Stomach (tissue), 9 donors: ENCODE data around the gene MRE11. TPM values are rescaled to one million over a fixed set of nuclear protein-coding genes. Genes with fewer than 3 reads are reported as not detected.
"Not testable (repeated sequence)": the region's sequence is repeated elsewhere in the genome, so short reads cannot be mapped to it uniquely, and the experiment has no call there.

Experiments used
- DNase-seq, 2 donors: peaks; one replicate each; pipeline versions ENCODE4 v3.0.0 to v3.0.0-alpha.2; 2013 to 2019
- H3K27ac ChIP-seq, 5 donors: fragments of 200-600 bp in 4 of 5; sonication (generic) in 4 of 5; one replicate each; pipeline ENCODE4 v1.5.1; 2013 to 2019; ENCODE audit warnings: mild to moderate bottlenecking in 1 of 5, moderate library complexity in 1 of 5
- H3K27me3 ChIP-seq, 3 donors: fragments of 200-600 bp; sonication (generic); one replicate each; pipeline ENCODE4 v1.5.1; 2017 to 2019; ENCODE audit warnings: mixed run types in 1 of 3
- H3K36me3 ChIP-seq, 4 donors: fragments of 200-600 bp; sonication (generic); 1 replicate in 3 of 4; 2 replicates in 1 of 4; pipeline ENCODE4 v1.5.1; 2016 to 2019
- H3K4me1 ChIP-seq, 4 donors: fragments of 200-600 bp; sonication (generic); one replicate each; pipeline ENCODE4 v1.5.1; 2016 to 2019
- H3K4me3 ChIP-seq, 4 donors: fragments of 200-600 bp; sonication (generic) in 3 of 4; one replicate each; pipeline ENCODE4 v1.5.1; 2016 to 2019; ENCODE audit warnings: mild to moderate bottlenecking in 1 of 4
- H3K9me3 ChIP-seq, 4 donors: fragments of 200-600 bp; sonication (generic); one replicate each; pipeline ENCODE4 v1.5.1; 2016 to 2019
- CTCF ChIP-seq, 7 experiments: fragments of 450-650 bp in 4 of 7; fragments of 200-600 bp in 3 of 7; sonication (generic) in 3 of 7; IDR thresholded peaks; one replicate each; pipeline ENCODE4 v1.5.1; 2016 to 2019; ENCODE audit warnings: antibody characterized with exemption in 7 of 7, control low read depth in 2 of 7, mild to moderate bottlenecking in 1 of 7
- EP300 ChIP-seq: sonication (generic); formaldehyde crosslinking; IDR thresholded peaks from one replicate; pipeline ENCODE4 v1.6.1; 2017; ENCODE audit warnings: antibody characterized with exemption
- POLR2A ChIP-seq, 4 donors: fragments of 450-650 bp; IDR thresholded peaks; one replicate each; pipeline ENCODE4 v1.6.1; 2016; ENCODE audit warnings: antibody characterized with exemption in 4 of 4, control low read depth in 2 of 4, mild to moderate bottlenecking in 1 of 4, moderate library complexity in 1 of 4
- POLR2AphosphoS5 ChIP-seq, 3 donors: sonication (generic); formaldehyde crosslinking; IDR thresholded peaks; one replicate each; pipeline ENCODE4 v1.6.1; 2016; ENCODE audit warnings: antibody characterized with exemption in 3 of 3
- WGBS, 5 donors: extraction: QIAGEN DNeasy Blood & Tissue Kit in 3 of 5; methylation state at CpG; one replicate each; pipeline versions ENCODE4 v1.1.5 to v1.1.7; 2013 to 2018; 5-methylcytosine and 5-hydroxymethylcytosine counted together
- intact Hi-C: fragments of 100-400 bp; cut with DNase I; formaldehyde crosslinking; loops from one replicate; pipeline ENCODE4 v1.15.1; 2023; ENCODE audit warnings: low total_unique reads
- polyA plus RNA-seq, 3 donors: library from polyadenylated mRNA; stranded (reverse); fragments of 200-250 nt; gene quantifications; one replicate each; pipeline ENCODE4 v1.2.3, GENCODE V29; 2013
- total RNA-seq, 5 donors: library from RNA; depleted of rRNA; stranded (reverse); fragments of >200 nt; gene quantifications; one replicate each; pipeline versions ENCODE4 v1.1.0 to v1.2.3, GENCODE V29; 2014 to 2016
- donor health status: healthy with polysubstance abuse.
- donor health status: Bipolar disorder and iron deficiency.
- donor health status: healthy.

Gene MRE11
- total and polyA plus RNA-seq, 8 donors, result 1.5 to 39.3 (median 6.3) TPM

- TF ChIP-seq POLR2AphosphoS5 (IDR thresholded peaks at IDR 0.05) (no peak), POLR2A (IDR thresholded peaks at IDR 0.05) (no peak)
- Histone ChIP-seq H3K9me3 (no peaks in the 10 kb centered on the region), H3K36me3 (no peaks in the 10 kb centered on the region), H3K27ac (no peak overlapping the region), H3K27me3 (peaks cover 0 to 6% (median 4%) of the 10 kb centered on the region in 3 donors), H3K4me1 (peaks cover 6 to 19% (median 15%) of the 10 kb centered on the region in 4 donors), H3K4me3 (peak overlapping the region in 3 of 4 donors; percentile 58 to 75 (median 67))
- intact Hi-C loops, result no loop called here
- DNase-seq, result peak in 1 of 2 donors; percentile 53
- 24 to 37% (median 26%) methylated on average over 2 of the region's 2 CpGs for WGBS, 5 donors
Observed at GRCh38 chr11:94513091-94513490, 19.4 kb upstream of the MRE11 start.

- 7 to 19% (median 11%) methylated on average over 42 to 53 of the region's 53 CpGs for WGBS, 5 donors
- Histone ChIP-seq H3K36me3 (no peaks in the 10 kb centered on the region), H3K4me1 (peaks cover 6 to 19% (median 15%) of the 10 kb centered on the region in 4 donors), H3K9me3 (no peaks in the 10 kb centered on the region), H3K27me3 (peaks cover 0 to 6% (median 4%) of the 10 kb centered on the region in 3 donors), H3K4me3 (peak within 1 kb of the TSS; percentile 57 to 75 (median 62)), H3K27ac (no peak within 1 kb of the TSS)
- DNase-seq, result peak; percentile 59 to 87
- TF ChIP-seq CTCF (IDR thresholded peaks at IDR 0.05) (no peak), POLR2AphosphoS5 (IDR thresholded peaks at IDR 0.05) (no peak), EP300 (no peak), POLR2A (IDR thresholded peaks at IDR 0.05) (no peak)
- intact Hi-C loops, result no loop called here
Observed at GRCh38 chr11:94511932-94512781, 18.5 kb upstream of the MRE11 start, which contains the start of gene C11orf97. Gene C11orf97 (plus strand): TSS chr11:94512461. CDS start chr11:94512529, 68 bp downstream.

GRCh38 chr11:94507485-94507884, 13.8 kb upstream of the MRE11 start:
- WGBS, 5 donors, result 33 to 47% (median 41%) methylated on average over 4 of the region's 4 CpGs
- Histone ChIP-seq H3K36me3 (peaks cover 0 to 3% (median 0%) of the 10 kb centered on the region in 4 donors), H3K27me3 (peaks cover 0 to 6% (median 4%) of the 10 kb centered on the region in 3 donors), H3K4me1 (peaks cover 6 to 9% (median 7%) of the 10 kb centered on the region in 4 donors), H3K9me3 (no peaks in the 10 kb centered on the region), H3K27ac (no peak overlapping the region), H3K4me3 (no peak overlapping the region)
- DNase-seq, result no peak
- intact Hi-C loops, result no loop called here
- TF ChIP-seq CTCF (IDR thresholded peaks at IDR 0.05), result no peak
- no peak for TF ChIP-seq EP300
- TF ChIP-seq POLR2A (IDR thresholded peaks at IDR 0.05), result no peak
- TF ChIP-seq POLR2AphosphoS5 (IDR thresholded peaks at IDR 0.05), result no peak

GRCh38 chr11:94506513-94506912, 12.9 kb upstream of the MRE11 start:
- H3K4me3 ChIP-seq, intact Hi-C loops, H3K27me3 ChIP-seq, H3K4me1 ChIP-seq, DNase-seq, H3K27ac ChIP-seq, H3K9me3 ChIP-seq: not testable (repeated sequence)
- WGBS, 5 donors, result 83 to 93% (median 89%) methylated on average over 5 of the region's 5 CpGs
- peaks cover 0 to 12% (median 3%) of the 10 kb centered on the region in 4 donors for H3K36me3 ChIP-seq

- WGBS, 5 donors, result 1 to 20% (median 15%) methylated on average over 3 of the region's 3 CpGs
Observed at GRCh38 chr11:94504689-94505293, 11.1 kb upstream of the MRE11 start.

More at GRCh38 chr11:94504689-94505293, 11.1 kb upstream of the MRE11 start:
- peaks cover 4 to 29% (median 18%) of the 10 kb centered on the region in 4 donors for H3K36me3 ChIP-seq
- DNase-seq, result peak in 1 of 2 donors; percentile 67
- TF ChIP-seq CTCF (IDR thresholded peaks at IDR 0.05), result peak in 4 of 7 experiments; percentile 31 to 72 (median 57)
- no peak for TF ChIP-seq POLR2AphosphoS5 (IDR thresholded peaks at IDR 0.05)
- H3K4me1 ChIP-seq, result no peaks in the 10 kb centered on the region
- intact Hi-C loops, result no loop called here
- H3K27ac ChIP-seq, result no peak overlapping the region
- no peaks in the 10 kb centered on the region for H3K27me3 ChIP-seq
- H3K4me3 ChIP-seq, result no peak overlapping the region
- no peaks in the 10 kb centered on the region for H3K9me3 ChIP-seq
